ENCODE results near the gene SHE. TPM values are rescaled to one million over a fixed set of nuclear protein-coding genes. Genes with fewer than 3 reads are reported as not detected.

The SHE gene
- total RNA-seq, 1 experiment from 2014 or later, result 0.79 TPM

DNA sequence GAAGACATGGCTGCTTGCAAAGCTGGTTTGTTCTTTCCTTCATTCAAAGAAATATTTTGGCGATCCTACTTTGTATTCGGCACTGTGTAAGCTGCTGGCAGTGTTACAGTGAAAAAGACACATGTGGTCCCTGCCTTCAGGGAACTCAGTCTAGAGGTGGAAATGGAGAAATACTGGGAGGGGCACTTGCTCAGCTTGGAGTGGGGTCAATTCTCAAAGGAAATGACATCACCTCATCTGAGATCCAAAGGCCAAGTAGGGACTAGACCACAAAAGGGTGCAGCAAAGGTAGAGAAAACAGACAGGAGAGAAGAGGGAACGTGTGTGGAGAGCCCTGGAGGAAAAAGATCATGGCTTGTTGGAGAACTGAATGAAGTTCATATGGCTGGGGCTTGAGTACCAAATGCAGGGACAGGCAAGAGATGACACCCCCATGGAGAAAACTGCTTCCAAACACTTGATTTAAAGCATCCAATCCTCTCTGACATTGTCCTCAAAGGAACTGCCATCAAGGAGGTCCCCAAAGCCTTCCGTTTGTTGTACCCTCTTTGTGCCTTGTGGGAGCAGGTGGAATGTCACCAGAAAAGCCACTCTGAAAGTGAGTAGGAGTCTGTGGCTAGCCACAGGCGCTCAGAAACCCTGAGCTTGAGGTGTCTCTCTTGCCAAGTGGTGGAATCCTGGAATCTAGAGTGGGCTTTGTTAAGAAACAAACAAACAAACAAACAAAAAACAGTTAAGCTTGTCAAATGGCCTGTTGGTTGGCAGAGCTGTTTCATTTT, 48.4 kb downstream of the SHE start:
- Mint-ChIP-seq H3K4me3 (no peak overlapping the region), H3K9me3 (no peaks in the 10 kb centered on the region), H3K27ac (no peak overlapping the region), H3K27me3 (ENCODE audit: low read depth) (no peaks in the 10 kb centered on the region; the same call in 1 of the 2 replicates), H3K36me3 (no peaks in the 10 kb centered on the region), H3K4me1 (no peaks in the 10 kb centered on the region)
- ATAC-seq, result no peak
- TF ChIP-seq ESRRA (CRISPR knock-in tag; IDR thresholded peaks at IDR 0.05; ENCODE audit: borderline replicate concordance), result no peak
- TF ChIP-seq ZNF396 (CRISPR knock-in tag; IDR thresholded peaks at IDR 0.05; ENCODE audit: borderline replicate concordance), result no peak
- no peak for TF ChIP-seq TEAD4 (CRISPR knock-in tag; IDR thresholded peaks at IDR 0.05)
- TF ChIP-seq NFYB (CRISPR knock-in tag; conservative IDR thresholded peaks at IDR 0.05; ENCODE audit: low read depth), result no peak
- TF ChIP-seq, protein P1, sequence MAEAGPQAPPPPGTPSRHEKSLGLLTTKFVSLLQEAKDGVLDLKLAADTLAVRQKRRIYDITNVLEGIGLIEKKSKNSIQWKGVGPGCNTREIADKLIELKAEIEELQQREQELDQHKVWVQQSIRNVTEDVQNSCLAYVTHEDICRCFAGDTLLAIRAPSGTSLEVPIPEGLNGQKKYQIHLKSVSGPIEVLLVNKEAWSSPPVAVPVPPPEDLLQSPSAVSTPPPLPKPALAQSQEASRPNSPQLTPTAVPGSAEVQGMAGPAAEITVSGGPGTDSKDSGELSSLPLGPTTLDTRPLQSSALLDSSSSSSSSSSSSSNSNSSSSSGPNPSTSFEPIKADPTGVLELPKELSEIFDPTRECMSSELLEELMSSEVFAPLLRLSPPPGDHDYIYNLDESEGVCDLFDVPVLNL (CRISPR knock-in tag; IDR thresholded peaks at IDR 0.05; ENCODE audit: borderline replicate concordance, low read depth), result no peak
- TF ChIP-seq CREM (CRISPR knock-in tag; IDR thresholded peaks at IDR 0.05), result no peak
- no peak for TF ChIP-seq CREB1 (CRISPR knock-in tag; IDR thresholded peaks at IDR 0.05)
- TF ChIP-seq ZNF671 (CRISPR knock-in tag; IDR thresholded peaks at IDR 0.05), result no peak
- TF ChIP-seq, protein P2, sequence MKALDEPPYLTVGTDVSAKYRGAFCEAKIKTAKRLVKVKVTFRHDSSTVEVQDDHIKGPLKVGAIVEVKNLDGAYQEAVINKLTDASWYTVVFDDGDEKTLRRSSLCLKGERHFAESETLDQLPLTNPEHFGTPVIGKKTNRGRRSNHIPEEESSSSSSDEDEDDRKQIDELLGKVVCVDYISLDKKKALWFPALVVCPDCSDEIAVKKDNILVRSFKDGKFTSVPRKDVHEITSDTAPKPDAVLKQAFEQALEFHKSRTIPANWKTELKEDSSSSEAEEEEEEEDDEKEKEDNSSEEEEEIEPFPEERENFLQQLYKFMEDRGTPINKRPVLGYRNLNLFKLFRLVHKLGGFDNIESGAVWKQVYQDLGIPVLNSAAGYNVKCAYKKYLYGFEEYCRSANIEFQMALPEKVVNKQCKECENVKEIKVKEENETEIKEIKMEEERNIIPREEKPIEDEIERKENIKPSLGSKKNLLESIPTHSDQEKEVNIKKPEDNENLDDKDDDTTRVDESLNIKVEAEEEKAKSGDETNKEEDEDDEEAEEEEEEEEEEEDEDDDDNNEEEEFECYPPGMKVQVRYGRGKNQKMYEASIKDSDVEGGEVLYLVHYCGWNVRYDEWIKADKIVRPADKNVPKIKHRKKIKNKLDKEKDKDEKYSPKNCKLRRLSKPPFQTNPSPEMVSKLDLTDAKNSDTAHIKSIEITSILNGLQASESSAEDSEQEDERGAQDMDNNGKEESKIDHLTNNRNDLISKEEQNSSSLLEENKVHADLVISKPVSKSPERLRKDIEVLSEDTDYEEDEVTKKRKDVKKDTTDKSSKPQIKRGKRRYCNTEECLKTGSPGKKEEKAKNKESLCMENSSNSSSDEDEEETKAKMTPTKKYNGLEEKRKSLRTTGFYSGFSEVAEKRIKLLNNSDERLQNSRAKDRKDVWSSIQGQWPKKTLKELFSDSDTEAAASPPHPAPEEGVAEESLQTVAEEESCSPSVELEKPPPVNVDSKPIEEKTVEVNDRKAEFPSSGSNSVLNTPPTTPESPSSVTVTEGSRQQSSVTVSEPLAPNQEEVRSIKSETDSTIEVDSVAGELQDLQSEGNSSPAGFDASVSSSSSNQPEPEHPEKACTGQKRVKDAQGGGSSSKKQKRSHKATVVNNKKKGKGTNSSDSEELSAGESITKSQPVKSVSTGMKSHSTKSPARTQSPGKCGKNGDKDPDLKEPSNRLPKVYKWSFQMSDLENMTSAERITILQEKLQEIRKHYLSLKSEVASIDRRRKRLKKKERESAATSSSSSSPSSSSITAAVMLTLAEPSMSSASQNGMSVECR (CRISPR knock-in tag; IDR thresholded peaks at IDR 0.05; ENCODE audit: borderline replicate concordance), result no peak
- TF ChIP-seq, protein P3, sequence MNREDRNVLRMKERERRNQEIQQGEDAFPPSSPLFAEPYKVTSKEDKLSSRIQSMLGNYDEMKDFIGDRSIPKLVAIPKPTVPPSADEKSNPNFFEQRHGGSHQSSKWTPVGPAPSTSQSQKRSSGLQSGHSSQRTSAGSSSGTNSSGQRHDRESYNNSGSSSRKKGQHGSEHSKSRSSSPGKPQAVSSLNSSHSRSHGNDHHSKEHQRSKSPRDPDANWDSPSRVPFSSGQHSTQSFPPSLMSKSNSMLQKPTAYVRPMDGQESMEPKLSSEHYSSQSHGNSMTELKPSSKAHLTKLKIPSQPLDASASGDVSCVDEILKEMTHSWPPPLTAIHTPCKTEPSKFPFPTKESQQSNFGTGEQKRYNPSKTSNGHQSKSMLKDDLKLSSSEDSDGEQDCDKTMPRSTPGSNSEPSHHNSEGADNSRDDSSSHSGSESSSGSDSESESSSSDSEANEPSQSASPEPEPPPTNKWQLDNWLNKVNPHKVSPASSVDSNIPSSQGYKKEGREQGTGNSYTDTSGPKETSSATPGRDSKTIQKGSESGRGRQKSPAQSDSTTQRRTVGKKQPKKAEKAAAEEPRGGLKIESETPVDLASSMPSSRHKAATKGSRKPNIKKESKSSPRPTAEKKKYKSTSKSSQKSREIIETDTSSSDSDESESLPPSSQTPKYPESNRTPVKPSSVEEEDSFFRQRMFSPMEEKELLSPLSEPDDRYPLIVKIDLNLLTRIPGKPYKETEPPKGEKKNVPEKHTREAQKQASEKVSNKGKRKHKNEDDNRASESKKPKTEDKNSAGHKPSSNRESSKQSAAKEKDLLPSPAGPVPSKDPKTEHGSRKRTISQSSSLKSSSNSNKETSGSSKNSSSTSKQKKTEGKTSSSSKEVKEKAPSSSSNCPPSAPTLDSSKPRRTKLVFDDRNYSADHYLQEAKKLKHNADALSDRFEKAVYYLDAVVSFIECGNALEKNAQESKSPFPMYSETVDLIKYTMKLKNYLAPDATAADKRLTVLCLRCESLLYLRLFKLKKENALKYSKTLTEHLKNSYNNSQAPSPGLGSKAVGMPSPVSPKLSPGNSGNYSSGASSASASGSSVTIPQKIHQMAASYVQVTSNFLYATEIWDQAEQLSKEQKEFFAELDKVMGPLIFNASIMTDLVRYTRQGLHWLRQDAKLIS (CRISPR knock-in tag; IDR thresholded peaks at IDR 0.05; ENCODE audit: borderline replicate concordance), result no peak
- TF ChIP-seq SOX15 (CRISPR knock-in tag; IDR thresholded peaks at IDR 0.05), result no peak
- POLR2A ChIA-PET, result no interaction called here
- CTCF ChIA-PET, result interaction anchor here (0.9 kb wide), 1 partner anchor 119 kb away, joined by 3 read pairs; no protein-coding TSS in a partner anchor
- no peak for DNase-seq (ENCODE audit: low spot score)

DNA sequence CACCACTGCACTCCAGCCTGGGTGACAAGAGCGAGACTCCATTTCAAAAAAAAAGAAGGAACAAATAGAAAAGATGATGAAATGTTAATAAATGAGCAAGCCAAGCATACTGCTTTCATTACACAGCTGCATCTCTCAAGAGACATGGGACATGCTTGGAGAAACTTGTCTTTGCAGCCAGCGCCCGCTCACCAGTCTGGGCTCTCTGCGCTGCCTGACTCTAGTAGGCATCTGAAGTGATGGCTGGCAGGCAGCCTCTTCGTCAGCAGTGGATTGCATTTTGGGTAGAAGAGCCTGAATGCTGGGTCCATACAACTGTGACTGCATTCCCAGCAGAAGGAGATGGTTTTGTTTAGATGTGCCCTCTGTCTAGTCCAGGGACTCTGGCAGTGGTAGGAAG, 49.1 kb downstream of the SHE start:
- POLR2A ChIA-PET, result no interaction called here
- no peaks in the 10 kb centered on the region; the same call in 1 of the 2 replicates for H3K27me3 Mint-ChIP-seq (ENCODE audit: low read depth)
- no peak for TF ChIP-seq KAT7 (CRISPR knock-in tag; IDR thresholded peaks at IDR 0.05; ENCODE audit: borderline replicate concordance)
- no peak for TF ChIP-seq ZNF416 (CRISPR knock-in tag; IDR thresholded peaks at IDR 0.05)
- TF ChIP-seq, protein P4, sequence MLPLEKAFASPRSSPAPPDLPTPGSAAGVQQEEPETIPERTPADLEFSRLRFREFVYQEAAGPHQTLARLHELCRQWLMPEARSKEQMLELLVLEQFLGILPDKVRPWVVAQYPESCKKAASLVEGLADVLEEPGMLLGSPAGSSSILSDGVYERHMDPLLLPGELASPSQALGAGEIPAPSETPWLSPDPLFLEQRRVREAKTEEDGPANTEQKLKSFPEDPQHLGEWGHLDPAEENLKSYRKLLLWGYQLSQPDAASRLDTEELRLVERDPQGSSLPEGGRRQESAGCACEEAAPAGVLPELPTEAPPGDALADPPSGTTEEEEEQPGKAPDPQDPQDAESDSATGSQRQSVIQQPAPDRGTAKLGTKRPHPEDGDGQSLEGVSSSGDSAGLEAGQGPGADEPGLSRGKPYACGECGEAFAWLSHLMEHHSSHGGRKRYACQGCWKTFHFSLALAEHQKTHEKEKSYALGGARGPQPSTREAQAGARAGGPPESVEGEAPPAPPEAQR (CRISPR knock-in tag; IDR thresholded peaks at IDR 0.05), result no peak
- no peak for TF ChIP-seq ZNF138 (CRISPR knock-in tag; conservative IDR thresholded peaks at IDR 0.05)
- TF ChIP-seq, protein P5, sequence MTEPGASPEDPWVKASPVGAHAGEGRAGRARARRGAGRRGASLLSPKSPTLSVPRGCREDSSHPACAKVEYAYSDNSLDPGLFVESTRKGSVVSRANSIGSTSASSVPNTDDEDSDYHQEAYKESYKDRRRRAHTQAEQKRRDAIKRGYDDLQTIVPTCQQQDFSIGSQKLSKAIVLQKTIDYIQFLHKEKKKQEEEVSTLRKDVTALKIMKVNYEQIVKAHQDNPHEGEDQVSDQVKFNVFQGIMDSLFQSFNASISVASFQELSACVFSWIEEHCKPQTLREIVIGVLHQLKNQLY (CRISPR knock-in tag; IDR thresholded peaks at IDR 0.05), result no peak
- TF ChIP-seq, protein P6, sequence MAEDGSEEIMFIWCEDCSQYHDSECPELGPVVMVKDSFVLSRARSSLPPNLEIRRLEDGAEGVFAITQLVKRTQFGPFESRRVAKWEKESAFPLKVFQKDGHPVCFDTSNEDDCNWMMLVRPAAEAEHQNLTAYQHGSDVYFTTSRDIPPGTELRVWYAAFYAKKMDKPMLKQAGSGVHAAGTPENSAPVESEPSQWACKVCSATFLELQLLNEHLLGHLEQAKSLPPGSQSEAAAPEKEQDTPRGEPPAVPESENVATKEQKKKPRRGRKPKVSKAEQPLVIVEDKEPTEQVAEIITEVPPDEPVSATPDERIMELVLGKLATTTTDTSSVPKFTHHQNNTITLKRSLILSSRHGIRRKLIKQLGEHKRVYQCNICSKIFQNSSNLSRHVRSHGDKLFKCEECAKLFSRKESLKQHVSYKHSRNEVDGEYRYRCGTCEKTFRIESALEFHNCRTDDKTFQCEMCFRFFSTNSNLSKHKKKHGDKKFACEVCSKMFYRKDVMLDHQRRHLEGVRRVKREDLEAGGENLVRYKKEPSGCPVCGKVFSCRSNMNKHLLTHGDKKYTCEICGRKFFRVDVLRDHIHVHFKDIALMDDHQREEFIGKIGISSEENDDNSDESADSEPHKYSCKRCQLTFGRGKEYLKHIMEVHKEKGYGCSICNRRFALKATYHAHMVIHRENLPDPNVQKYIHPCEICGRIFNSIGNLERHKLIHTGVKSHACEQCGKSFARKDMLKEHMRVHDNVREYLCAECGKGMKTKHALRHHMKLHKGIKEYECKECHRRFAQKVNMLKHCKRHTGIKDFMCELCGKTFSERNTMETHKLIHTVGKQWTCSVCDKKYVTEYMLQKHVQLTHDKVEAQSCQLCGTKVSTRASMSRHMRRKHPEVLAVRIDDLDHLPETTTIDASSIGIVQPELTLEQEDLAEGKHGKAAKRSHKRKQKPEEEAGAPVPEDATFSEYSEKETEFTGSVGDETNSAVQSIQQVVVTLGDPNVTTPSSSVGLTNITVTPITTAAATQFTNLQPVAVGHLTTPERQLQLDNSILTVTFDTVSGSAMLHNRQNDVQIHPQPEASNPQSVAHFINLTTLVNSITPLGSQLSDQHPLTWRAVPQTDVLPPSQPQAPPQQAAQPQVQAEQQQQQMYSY (CRISPR knock-in tag; IDR thresholded peaks at IDR 0.05), result no peak
- TF ChIP-seq NR1H2 (CRISPR knock-in tag; IDR thresholded peaks at IDR 0.05), result no peak
- no peak for TF ChIP-seq ZNF121 (CRISPR knock-in tag; IDR thresholded peaks at IDR 0.05)
- TF ChIP-seq MYBL2 (CRISPR knock-in tag; IDR thresholded peaks at IDR 0.05), result no peak

More for the DNA sequence above, 49.1 kb downstream of the SHE start:
- no peak for DNase-seq (ENCODE audit: low spot score)
- ATAC-seq, result no peak
- CTCF ChIA-PET, result no interaction called here
- Mint-ChIP-seq H3K4me3 (no peak overlapping the region), H3K9me3 (no peaks in the 10 kb centered on the region), H3K36me3 (no peaks in the 10 kb centered on the region), H3K4me1 (no peaks in the 10 kb centered on the region), H3K27ac (no peak overlapping the region)
